ENCODE data around the gene PNCK.

Gene PNCK

GRCh38 chrX:153637121-153638040 lies 36.2 kb downstream of the PNCK start:
- in situ Hi-C loops (cut with HindIII; ENCODE audit: low pct_ligation_motif_present, low pct_unique_long_range_greater_than_20kb, low sequenced_read_pairs): no loop called here
- no peak for DNase-seq

- in situ Hi-C loops (cut with HindIII; ENCODE audit: low pct_ligation_motif_present, low pct_unique_long_range_greater_than_20kb, low sequenced_read_pairs): no loop called here
- no peak for DNase-seq
Measured at GRCh38 chrX:153636716-153637115, 36.9 kb downstream of the PNCK start.

DNA sequence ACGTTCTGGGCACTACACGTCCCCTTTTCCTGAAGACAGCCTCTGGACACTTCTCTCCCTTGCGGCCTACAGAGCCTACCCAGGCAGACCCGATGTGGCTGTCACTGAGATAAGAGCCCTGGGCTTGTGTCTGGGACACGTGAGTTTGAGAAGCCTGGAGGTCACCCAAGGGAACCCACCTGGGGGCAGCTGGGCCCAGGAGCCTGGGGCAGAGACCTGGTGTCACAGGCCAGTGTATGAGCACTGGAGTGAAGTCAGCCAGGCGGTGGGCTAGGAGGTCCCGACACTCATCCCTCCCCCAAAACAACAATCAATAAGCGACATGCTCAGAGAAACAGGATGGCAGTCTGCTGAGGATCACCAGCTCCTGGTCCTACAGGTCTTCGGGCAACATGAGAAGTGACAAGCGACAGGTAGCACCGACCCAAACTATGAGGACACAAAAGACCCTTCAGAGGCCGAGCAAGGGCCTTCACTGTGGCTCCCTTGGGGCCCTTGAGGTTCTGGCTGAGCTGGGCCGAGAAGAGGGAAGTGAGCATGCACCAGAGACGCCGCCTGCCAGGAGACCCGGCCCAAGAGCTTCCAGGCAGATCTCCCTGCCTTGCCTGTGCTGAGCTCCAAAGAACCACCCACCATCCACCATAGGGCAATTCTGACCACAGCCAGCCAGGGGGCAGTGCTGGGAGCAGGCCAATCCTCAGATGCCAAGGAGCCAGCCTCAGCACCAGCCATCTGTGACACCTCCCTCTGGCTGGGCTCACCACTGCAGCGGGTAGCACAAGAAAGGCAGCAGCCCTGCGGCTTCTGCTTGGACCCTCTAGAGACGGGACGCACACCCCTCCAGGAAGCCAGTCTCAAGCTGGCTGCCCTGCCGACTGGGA lies 37.6 kb downstream of the PNCK start:
- in situ Hi-C loops (cut with HindIII; ENCODE audit: low pct_ligation_motif_present, low pct_unique_long_range_greater_than_20kb, low sequenced_read_pairs): no loop called here

DNA sequence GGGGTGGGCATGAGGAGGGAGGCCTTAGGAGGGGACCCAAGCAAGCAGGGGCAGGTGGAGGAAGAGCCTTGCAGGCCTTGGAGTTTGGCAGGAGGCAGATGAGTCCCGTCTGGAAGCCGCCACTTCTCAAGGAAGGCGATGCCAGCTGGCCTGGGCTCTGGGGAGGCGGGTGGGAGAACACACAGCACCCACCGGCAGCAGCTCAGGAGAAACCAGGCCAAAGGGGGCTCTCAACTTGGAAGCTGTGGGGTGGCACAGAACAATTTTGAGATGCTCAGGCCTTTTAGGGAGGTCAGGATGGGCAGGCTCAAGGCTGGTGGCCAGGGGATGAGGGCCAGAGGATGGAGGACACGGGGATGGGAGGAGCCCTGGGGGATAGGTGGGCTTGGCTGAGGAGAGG lies 38.2 kb downstream of the PNCK start:
- in situ Hi-C loops (cut with HindIII; ENCODE audit: low pct_ligation_motif_present, low pct_unique_long_range_greater_than_20kb, low sequenced_read_pairs): no loop called here
- DNase-seq: no peak

More for the DNA sequence above, 37.6 kb downstream of the PNCK start:
- peak; percentile 68 for DNase-seq

GRCh38 chrX:153634832-153635231 lies 38.8 kb downstream of the PNCK start:
- no peak for DNase-seq
- in situ Hi-C loops (cut with HindIII; ENCODE audit: low pct_ligation_motif_present, low pct_unique_long_range_greater_than_20kb, low sequenced_read_pairs): no loop called here

- in situ Hi-C loops (cut with HindIII; ENCODE audit: low pct_ligation_motif_present, low pct_unique_long_range_greater_than_20kb, low sequenced_read_pairs): no loop called here
- DNase-seq: no peak
Measured at GRCh38 chrX:153634236-153634635, 39.4 kb downstream of the PNCK start.

- DNase-seq: no peak
- in situ Hi-C loops (cut with HindIII; ENCODE audit: low pct_ligation_motif_present, low pct_unique_long_range_greater_than_20kb, low sequenced_read_pairs): no loop called here
Measured at GRCh38 chrX:153633607-153634180, 39.9 kb downstream of the PNCK start.

GRCh38 chrX:153633048-153633447 lies 40.6 kb downstream of the PNCK start:
- in situ Hi-C loops (cut with HindIII; ENCODE audit: low pct_ligation_motif_present, low pct_unique_long_range_greater_than_20kb, low sequenced_read_pairs): no loop called here
- DNase-seq: no peak

DNA sequence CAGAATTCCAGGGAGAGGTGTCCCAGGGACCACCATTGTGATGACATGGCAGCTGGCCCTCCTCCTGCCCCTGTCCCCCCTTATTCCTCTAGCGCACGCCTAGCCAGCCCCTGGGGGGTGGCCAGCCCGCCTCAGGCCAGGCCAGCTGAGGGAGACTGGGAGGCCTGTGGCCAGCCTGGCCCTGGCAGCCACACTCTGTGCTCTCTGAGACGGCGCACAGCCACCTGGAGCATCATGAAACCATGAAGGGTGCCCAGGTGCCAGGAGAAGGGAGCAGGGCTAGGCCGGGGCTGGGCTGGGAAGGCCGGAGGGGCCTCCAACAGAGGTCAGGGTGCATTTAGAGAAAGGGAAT lies 41.0 kb downstream of the PNCK start:
- in situ Hi-C loops (cut with HindIII; ENCODE audit: low pct_ligation_motif_present, low pct_unique_long_range_greater_than_20kb, low sequenced_read_pairs): no loop called here
- no peak for DNase-seq

- no peak for DNase-seq
- in situ Hi-C loops (cut with HindIII; ENCODE audit: low pct_ligation_motif_present, low pct_unique_long_range_greater_than_20kb, low sequenced_read_pairs): no loop called here
Measured at GRCh38 chrX:153631907-153632594, 41.6 kb downstream of the PNCK start.

- no peak for DNase-seq
- in situ Hi-C loops (cut with HindIII; ENCODE audit: low pct_ligation_motif_present, low pct_unique_long_range_greater_than_20kb, low sequenced_read_pairs): no loop called here
Measured at GRCh38 chrX:153631346-153631745, 42.3 kb downstream of the PNCK start.

GRCh38 chrX:153628665-153629064 lies 44.9 kb downstream of the PNCK start:
- DNase-seq: no peak
- in situ Hi-C loops (cut with HindIII; ENCODE audit: low pct_ligation_motif_present, low pct_unique_long_range_greater_than_20kb, low sequenced_read_pairs): no loop called here

DNA sequence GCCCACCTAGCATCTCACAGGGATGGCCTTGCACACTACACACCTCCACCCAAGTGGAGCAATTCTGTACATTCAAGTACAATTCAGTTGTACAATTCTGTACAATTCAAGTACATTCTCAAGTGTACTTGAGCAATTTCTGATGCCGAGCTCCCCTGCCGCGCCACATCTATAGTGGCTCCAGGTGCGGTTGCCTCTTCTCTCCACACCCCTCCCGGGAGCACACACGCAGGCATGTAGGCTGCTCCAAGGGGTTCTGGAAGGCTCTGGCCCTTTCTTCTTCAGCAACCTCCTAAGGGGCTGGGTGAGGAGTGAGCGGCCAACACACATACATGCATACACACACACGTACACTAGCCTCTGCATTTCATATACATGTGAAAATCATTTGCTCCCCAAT lies 45.5 kb downstream of the PNCK start:
- in situ Hi-C loops (cut with HindIII; ENCODE audit: low pct_ligation_motif_present, low pct_unique_long_range_greater_than_20kb, low sequenced_read_pairs): no loop called here
- DNase-seq: no peak

DNA sequence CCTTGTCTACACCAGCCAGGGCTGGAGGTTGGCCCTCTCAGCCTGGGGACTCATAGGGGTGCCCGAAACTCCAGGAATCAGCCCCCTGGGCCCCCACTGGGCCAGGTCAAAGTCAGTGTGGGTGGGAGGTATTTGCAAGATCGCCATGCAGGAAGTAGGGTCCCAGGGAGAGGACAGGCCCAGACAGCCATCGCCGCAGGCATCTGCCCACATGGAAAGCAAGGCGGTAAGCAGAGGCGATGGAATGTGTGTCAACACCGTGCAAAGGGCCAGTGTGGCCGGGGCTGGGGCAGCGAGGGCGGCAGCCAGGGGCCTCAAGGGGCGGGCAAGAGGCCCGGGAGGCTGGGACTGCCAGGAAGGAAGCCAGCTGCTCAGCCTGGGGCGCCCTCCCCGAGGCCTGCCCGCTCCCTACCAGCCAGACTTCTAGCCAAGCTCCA lies 45.9 kb downstream of the PNCK start:
- in situ Hi-C loops (cut with HindIII; ENCODE audit: low pct_ligation_motif_present, low pct_unique_long_range_greater_than_20kb, low sequenced_read_pairs): no loop called here
- no peak for DNase-seq

DNA sequence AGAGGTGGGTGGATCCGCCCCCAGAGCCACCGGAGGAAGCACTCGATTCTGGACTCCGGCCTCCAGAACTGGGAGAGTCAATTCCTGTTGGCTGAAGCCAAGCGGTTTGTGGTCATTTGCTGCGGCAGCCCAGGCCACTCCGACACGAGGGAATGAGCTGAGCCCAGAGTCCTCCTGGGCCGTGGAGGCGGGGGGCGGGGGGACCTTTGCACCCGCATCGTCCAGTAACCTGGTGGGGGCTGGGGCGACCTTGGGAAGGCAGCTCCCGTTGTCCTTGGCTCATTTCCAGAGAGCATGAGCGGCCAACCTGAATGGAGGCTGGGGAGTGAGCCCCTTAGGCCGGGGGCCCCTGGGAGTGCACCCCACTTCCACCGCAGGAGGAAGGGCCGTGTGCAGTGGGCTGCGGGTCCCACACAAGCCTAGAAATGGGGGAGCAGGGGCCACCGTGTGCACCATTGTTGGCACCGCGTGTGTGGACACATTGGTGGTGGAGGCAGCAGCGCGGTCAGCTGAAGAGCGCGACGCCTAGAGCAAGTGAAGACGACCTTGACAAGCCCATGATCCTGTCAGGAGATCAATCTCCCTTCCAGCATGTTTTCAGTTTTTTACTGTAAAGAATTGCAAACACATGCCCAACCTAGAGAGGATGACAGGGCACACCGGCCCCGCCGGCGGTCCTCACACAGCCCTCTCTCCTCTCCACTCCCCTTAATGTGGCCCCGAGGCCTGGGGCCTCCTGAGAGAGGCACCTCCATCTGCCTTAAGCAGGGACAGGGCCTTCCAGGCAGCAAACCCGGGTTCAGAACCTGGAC lies 46.5 kb downstream of the PNCK start:
- in situ Hi-C loops (cut with HindIII; ENCODE audit: low pct_ligation_motif_present, low pct_unique_long_range_greater_than_20kb, low sequenced_read_pairs): no loop called here
- DNase-seq: no peak

DNA sequence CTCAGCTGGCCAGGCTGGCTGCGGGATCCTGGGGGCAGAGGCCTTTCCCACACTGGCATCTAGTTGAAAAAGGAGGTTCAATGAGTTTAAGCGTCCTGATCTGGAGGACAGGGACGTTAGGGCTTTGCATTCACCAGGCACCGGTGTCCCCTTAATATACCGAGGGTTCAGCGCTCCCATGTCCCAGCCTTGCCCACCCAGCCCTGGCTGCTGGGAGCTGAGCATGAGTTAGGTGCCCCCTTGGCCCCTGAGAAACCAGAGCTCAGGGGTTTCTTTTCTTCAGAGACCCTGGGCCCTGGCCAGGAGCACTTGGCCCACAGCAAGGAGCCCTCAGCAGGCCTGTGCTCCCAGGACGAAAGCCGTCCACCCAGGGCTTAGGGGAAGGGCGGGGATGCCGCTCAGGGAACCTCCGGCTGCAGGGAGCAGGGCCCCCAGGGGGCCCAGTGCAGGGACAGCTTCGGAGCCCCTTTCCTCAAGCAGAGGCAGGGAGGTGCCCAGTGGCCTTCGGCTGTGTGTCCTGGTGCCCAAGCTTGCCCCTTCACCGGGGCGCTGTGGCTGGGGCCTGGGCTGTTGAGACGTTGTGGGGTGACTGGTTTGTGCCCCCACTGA lies 47.5 kb downstream of the PNCK start:
- no peak for DNase-seq
- in situ Hi-C loops (cut with HindIII; ENCODE audit: low pct_ligation_motif_present, low pct_unique_long_range_greater_than_20kb, low sequenced_read_pairs): no loop called here

DNA sequence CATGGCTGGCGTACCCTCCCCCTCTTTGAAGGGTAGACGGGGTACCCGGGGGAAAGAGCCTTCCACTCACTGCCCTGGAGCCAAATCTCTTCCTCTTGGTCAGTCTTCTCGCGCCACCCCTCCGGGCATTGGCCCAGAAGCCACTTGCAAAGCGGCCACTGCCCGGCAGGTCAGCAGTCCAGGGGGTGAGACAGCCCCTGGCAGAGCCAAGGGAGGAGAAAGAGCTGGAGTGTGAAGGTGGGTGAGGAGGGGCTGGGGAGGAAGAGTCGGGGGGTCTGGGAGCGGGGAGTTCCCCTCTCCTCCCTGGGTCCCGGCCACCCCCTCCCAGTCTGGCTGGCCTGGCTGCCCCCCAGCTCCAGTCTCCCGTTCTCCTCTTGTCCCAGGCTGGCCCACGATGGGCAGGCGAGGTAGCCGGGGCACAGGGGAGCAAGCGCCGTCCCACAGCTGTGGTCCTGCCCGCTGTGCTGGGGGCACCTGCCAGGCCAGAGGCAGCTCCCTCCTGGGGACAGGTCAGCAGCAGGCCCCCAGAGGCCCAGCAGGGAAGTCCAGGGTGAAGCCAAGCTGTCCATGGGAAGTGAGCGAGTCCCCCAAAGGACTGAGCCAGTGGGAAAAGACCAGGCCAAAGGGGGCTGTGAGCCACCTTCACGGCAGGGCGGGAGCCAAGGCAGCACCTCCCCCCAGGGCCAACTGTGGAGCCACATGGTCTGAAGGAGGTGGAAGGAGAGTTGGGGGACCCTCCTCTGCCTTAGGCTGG lies 48.2 kb downstream of the PNCK start:
- no peak for DNase-seq
- in situ Hi-C loops (cut with HindIII; ENCODE audit: low pct_ligation_motif_present, low pct_unique_long_range_greater_than_20kb, low sequenced_read_pairs): no loop called here
